H1 (cell line): ENCODE results near the gene SYCE1L. TPM values are rescaled to one million over a fixed set of nuclear protein-coding genes. Genes with fewer than 3 reads are reported as not detected.

Experiments used
- BACH1 ChIP-seq: IDR thresholded peaks from 2 replicates; pipeline ENCODE4 v1.6.1; 2012; ENCODE audit warnings: low read length, improper control_type of control experiment
- CEBPB ChIP-seq: IDR thresholded peaks from 2 replicates; pipeline ENCODE4 v1.6.1; 2012; ENCODE audit warnings: low read depth, low read length
- CHD2 ChIP-seq: IDR thresholded peaks from 2 replicates; pipeline ENCODE4 v1.6.1; 2012; ENCODE audit warnings: low read length, improper control_type of control experiment
- CREB1 ChIP-seq: IDR thresholded peaks from 2 replicates; pipeline ENCODE4 v1.6.1; 2012; ENCODE audit warnings: inconsistent platforms
- CTCF ChIP-seq, 3 experiments: IDR thresholded peaks; 1 replicate in 2 of 3; 2 replicates in 1 of 3; pipeline versions ENCODE4 v1.5.1 to v1.6.1; 2011; ENCODE audit warnings: low read length in 3 of 3, mild to moderate bottlenecking in 3 of 3, inconsistent platforms in 2 of 3, low read depth in 1 of 3, moderate library complexity in 1 of 3; ENCODE audit not compliant: insufficient read depth in 1 of 3; ENCODE audit errors: control extremely low read depth in 1 of 3
- E2F6 ChIP-seq: IDR thresholded peaks from 2 replicates; pipeline ENCODE4 v1.6.1; 2012; ENCODE audit warnings: inconsistent platforms
- EGR1 ChIP-seq: IDR thresholded peaks from 2 replicates; pipeline ENCODE4 v1.6.1; 2011; ENCODE audit warnings: low read depth, low read length, borderline replicate concordance
- KDM4A ChIP-seq: IDR thresholded peaks from one replicate; pipeline ENCODE4 v1.7.1; 2012; ENCODE audit warnings: low read depth, mild to moderate bottlenecking, moderate library complexity, low read length, inconsistent platforms; ENCODE audit not compliant: severe bottlenecking
- PHF8 ChIP-seq: fragments of 200-600 bp; sonication (generic); conservative IDR thresholded peaks from 2 replicates; pipeline ENCODE4 v1.7.1; 2012; ENCODE audit warnings: low read depth, mild to moderate bottlenecking, inconsistent platforms, low read length, moderate library complexity
- RBBP5 ChIP-seq: IDR thresholded peaks from 2 replicates; pipeline ENCODE4 v1.7.1; 2012; ENCODE audit warnings: low read depth, mild to moderate bottlenecking, inconsistent platforms, low read length, moderate library complexity, borderline replicate concordance
- SP1 ChIP-seq: IDR thresholded peaks from 2 replicates; pipeline ENCODE4 v1.6.1; 2011; ENCODE audit warnings: low read depth, low read length
- SP2 ChIP-seq: IDR thresholded peaks from 2 replicates; pipeline ENCODE4 v1.6.1; 2012; ENCODE audit warnings: mild to moderate bottlenecking, low read length, inconsistent platforms
- TAF1 ChIP-seq: IDR thresholded peaks from 2 replicates; pipeline ENCODE4 v1.6.1; 2011; ENCODE audit warnings: mild to moderate bottlenecking, low read depth, low read length
- TAF7 ChIP-seq: optimal IDR thresholded peaks from 2 replicates; pipeline ENCODE3; 2011; ENCODE audit warnings: low read depth, mild to moderate bottlenecking, inconsistent platforms, low read length, moderate library complexity, borderline replicate concordance
- polyA plus RNA-seq, 7 experiments: library from polyadenylated mRNA; depleted of rRNA in 3 of 7; stranded (reverse) in 5 of 7; unstranded in 2 of 7; fragments of >200 nt in 5 of 7; fragments of 200-250 nt in 2 of 7; gene quantifications; 1 replicate in 5 of 7; 2 replicates in 1 of 7; 4 replicates in 1 of 7; pipeline versions ENCODE4 v1.2.1 to v1.2.3, GENCODE V29; 2011 to 2013; ENCODE audit warnings: missing spikeins in 2 of 7, mixed read lengths in 2 of 7
- total RNA-seq: library from RNA; stranded (reverse); fragmentation: NEBNext Ultra II Directional; extraction: Animal tissue kit (Norgen Biotek cat#: 25700); gene quantifications from 2 replicates; pipeline ENCODE4 v1.2.1, GENCODE V29; 2021

Gene SYCE1L
- total and polyA plus RNA-seq, 2 of the 8 experiments (the other 6 are each of a cell fraction or from before 2014, with no cell fraction given), result 5.8 to 6.8 TPM

GRCh38 chr16:77190478-77191258 lies 8.5 kb upstream of the SYCE1L start, which contains the start of gene MON1B (continued):
- TF ChIP-seq RBBP5 (no peak; the same call in 1 of the 2 replicates), CTCF (IDR thresholded peaks at IDR 0.05; ENCODE audit: control extremely low read depth in 1 of 3, insufficient read depth in 1 of 3, low read depth in 1 of 3, low read length in 3 of 3) (no peak), KDM4A (peak; percentile 87), CHD2 (peak; percentile 86), EGR1 (peak; percentile 82), E2F6 (peak; percentile 50), CREB1 (peak; percentile 70), TAF7 (peak; percentile 37), PHF8 (peak; percentile 78), SP1 (peak; percentile 96), CEBPB (peak; percentile 65; the same call in 1 of the 2 replicates), SP2 (peak; percentile 70), BACH1 (0 out of 2 replicates have a peak, but pooled peaks have one; percentile 34), TAF1 (peak; percentile 81)
- TF ChIP-seq, all 59 proteins: peak for 18
